HepG2 (cell line): ENCODE measurements around the gene AVPR1A. TPM values are rescaled to one million over a fixed set of nuclear protein-coding genes. Genes with fewer than 3 reads are reported as not detected.

Source experiments
- ATAC-seq: fragments of 200-7000 bp; cut with Tn5 transposase; 3 replicates; pipeline ENCODE4 v1.9.1; 2020; ENCODE audit warnings: mild to moderate bottlenecking, moderate library complexity
- BruUV-seq: library from RNA; stranded (reverse); fragments of 400-500 nt; replicated peaks from 2 replicates; lab custom pipeline; 2021; lab: Mats Ljungman, UMichigan
- CTCF ChIA-PET: fragments of 300-600 bp; formaldehyde crosslinking; extraction: SDS; loops from one replicate; lab custom pipeline; 2021; ENCODE audit warnings: low total read pairs, inconsistent platforms, low intra/inter-chr PET ratio; lab: Yijun Ruan, JAX
- POLR2A ChIA-PET: fragments of 350-600 bp; sonication (Branson Sonifier 250); formaldehyde crosslinking; loops from one replicate; lab custom pipeline; 2020; ENCODE audit warnings: antibody characterized with exemption, inconsistent platforms; lab: Yijun Ruan, JAX
- DNase-seq: peaks from one replicate; pipeline ENCODE4 v3.0.0-alpha.2; 2015; ENCODE audit warnings: low spot score
- FAIRE-seq: peaks from 3 replicates; lab custom pipeline; 2011; peaks lifted over from hg19 to GRCh38; lab: Jason Lieb, UNC
- H2AFZ ChIP-seq: one replicate; pipeline ENCODE4 v1.6.1; 2011; ENCODE audit warnings: low read length, inconsistent platforms
- H3K27ac ChIP-seq: fragments of 300-600 bp; 3 replicates; pipeline ENCODE4 v1.8.0; 2011; ENCODE audit warnings: mixed run types, mild to moderate bottlenecking, mixed read lengths, low read length, inconsistent platforms; ENCODE audit not compliant: insufficient read depth; ENCODE audit errors: extremely low read length
- H3K27me3 ChIP-seq, 2 experiments: fragments of 200-600 bp in 1 of 2; 2 replicates in 1 of 2; 3 replicates in 1 of 2; pipeline versions ENCODE4 v1.6.0 to v1.8.0; 2011; ENCODE audit warnings: low read length in 2 of 2, mild to moderate bottlenecking in 2 of 2, moderate library complexity in 2 of 2, inconsistent platforms in 1 of 2; ENCODE audit not compliant: insufficient read depth in 2 of 2, control insufficient read depth in 1 of 2
- H3K36me3 ChIP-seq, 2 experiments: fragments of 200-600 bp in 1 of 2; replicated peaks in 1 of 2; 2 replicates in 1 of 2; 3 replicates in 1 of 2; pipeline versions ENCODE4 v1.5.1 to v1.8.0; 2011; ENCODE audit warnings: low read length in 2 of 2, inconsistent platforms in 1 of 2; ENCODE audit not compliant: insufficient read depth in 2 of 2, control insufficient read depth in 1 of 2
- H3K4me1 ChIP-seq: 2 replicates; pipeline ENCODE4 v1.5.1; 2012; ENCODE audit warnings: low read length, inconsistent platforms; ENCODE audit not compliant: insufficient read depth
- H3K4me2 ChIP-seq: 2 replicates; pipeline ENCODE4 v1.6.0; 2011; ENCODE audit warnings: low read depth, low read length, inconsistent platforms
- H3K4me3 ChIP-seq, 3 experiments: fragments of 200-600 bp in 1 of 3; sonication (generic), shearing (Covaris generic) in 1 of 3; replicated peaks in 1 of 3; 2 replicates each; pipeline ENCODE4 v1.5.1; 2011 to 2016; ENCODE audit warnings: low read length in 3 of 3, inconsistent platforms in 2 of 3, low read depth in 2 of 3, mild to moderate bottlenecking in 2 of 3, control low read depth in 1 of 3, mixed read lengths in 1 of 3; ENCODE audit not compliant: insufficient read depth in 1 of 3
- H3K79me2 ChIP-seq: one replicate; pipeline ENCODE4 v1.6.1; 2011; ENCODE audit warnings: low read length, inconsistent platforms; ENCODE audit not compliant: insufficient read depth
- H3K9ac ChIP-seq: 2 replicates; pipeline ENCODE4 v1.6.0; 2011; ENCODE audit warnings: mild to moderate bottlenecking, low read depth, low read length, inconsistent platforms; ENCODE audit not compliant: insufficient read depth
- H3K9me3 ChIP-seq: 2 replicates; pipeline ENCODE4 v1.5.1; 2012; ENCODE audit warnings: mild to moderate bottlenecking, low read length
- H4K20me1 ChIP-seq: 2 replicates; pipeline ENCODE4 v1.6.0; 2011; ENCODE audit warnings: inconsistent platforms, mild to moderate bottlenecking, low read length, moderate library complexity; ENCODE audit not compliant: insufficient read depth
- BRD4 ChIP-seq: sonication (generic); formaldehyde crosslinking; IDR thresholded peaks from 2 replicates; pipeline ENCODE4 v1.4.0; 2020; ENCODE audit warnings: missing genetic modification reagents
- CCDC6 ChIP-seq: sonication (generic); formaldehyde crosslinking; IDR thresholded peaks from 2 replicates; pipeline ENCODE4 v1.8.1; 2022; ENCODE audit warnings: mild to moderate bottlenecking, missing genetic modification reagents, moderate library complexity
- CEBPZ ChIP-seq: IDR thresholded peaks from 2 replicates; pipeline ENCODE4 v1.6.1; 2012; ENCODE audit warnings: low read length, improper control_type of control experiment
- E2F5 ChIP-seq: sonication (generic); formaldehyde crosslinking; conservative IDR thresholded peaks from 2 replicates; pipeline ENCODE4 v1.4.0; 2020; ENCODE audit warnings: missing genetic modification reagents
- ELF4 ChIP-seq: sonication (generic); formaldehyde crosslinking; IDR thresholded peaks from 2 replicates; pipeline ENCODE4 v1.5.0; 2020; ENCODE audit warnings: missing genetic modification reagents, mild to moderate bottlenecking, moderate library complexity, borderline replicate concordance
- IKZF4 ChIP-seq: sonication (generic); formaldehyde crosslinking; IDR thresholded peaks from 2 replicates; pipeline ENCODE4 v1.5.1; 2020; ENCODE audit warnings: borderline replicate concordance, mild to moderate bottlenecking, low read depth, missing genetic modification reagents; ENCODE audit errors: not compliant biosample characterization
- KLF11 ChIP-seq: IDR thresholded peaks from 2 replicates; pipeline ENCODE4 v1.6.1; 2016; ENCODE audit warnings: missing compliant biosample characterization
- MBNL3 ChIP-seq: fragments of 250-450 bp; sonication (Bioruptor Pico); conservative IDR thresholded peaks from 2 replicates; pipeline ENCODE4 v1.8.0; 2022; ENCODE audit warnings: mild to moderate bottlenecking, inconsistent platforms
- MED1 ChIP-seq: sonication (generic); formaldehyde crosslinking; IDR thresholded peaks from 2 replicates; pipeline ENCODE4 v1.4.0; 2020; ENCODE audit warnings: missing genetic modification reagents
- NPAS2 ChIP-seq: sonication (generic); formaldehyde crosslinking; IDR thresholded peaks from 2 replicates; pipeline ENCODE4 v1.8.0; 2022; ENCODE audit warnings: mild to moderate bottlenecking, missing genetic modification reagents, borderline replicate concordance
- PBX2 ChIP-seq: IDR thresholded peaks from 2 replicates; pipeline ENCODE4 v1.6.1; 2016; ENCODE audit warnings: control low read depth
- ZGPAT ChIP-seq: IDR thresholded peaks from 2 replicates; pipeline ENCODE4 v1.6.1; 2016; ENCODE audit warnings: mild to moderate bottlenecking
- ZNF124 ChIP-seq: sonication (generic); formaldehyde crosslinking; IDR thresholded peaks from 2 replicates; pipeline ENCODE4 v1.4.0; 2020; ENCODE audit warnings: missing genetic modification reagents
- ZNF574 ChIP-seq: sonication (generic); formaldehyde crosslinking; IDR thresholded peaks from 2 replicates; pipeline ENCODE4 v1.4.0; 2020; ENCODE audit warnings: missing genetic modification reagents
- ZNF576 ChIP-seq: sonication (generic); formaldehyde crosslinking; IDR thresholded peaks from 2 replicates; pipeline ENCODE4 v1.4.0; 2020; ENCODE audit warnings: mild to moderate bottlenecking, missing genetic modification reagents
- ZNF615 ChIP-seq: sonication (generic); formaldehyde crosslinking; IDR thresholded peaks from 2 replicates; pipeline ENCODE4 v1.5.0; 2020; ENCODE audit warnings: mild to moderate bottlenecking, missing genetic modification reagents, borderline replicate concordance
- WGBS: methylation state at CpG from one replicate; pipeline ENCODE4 v1.1.6; 2017; ENCODE audit warnings: low lambda C conversion rate; 5-methylcytosine and 5-hydroxymethylcytosine counted together
- in situ Hi-C: cut with HindIII; loops from 2 replicates; pipeline ENCODE4 v1.10.0; 2017; ENCODE audit warnings: low pct_unique_long_range_greater_than_20kb; ENCODE audit not compliant: extremely low pct_ligation_motif_present
- intact Hi-C: fragments of 100-400 bp; cut with micrococcal nuclease; formaldehyde crosslinking; loops from one replicate; pipeline ENCODE4 v1.10.0; 2022; ENCODE audit not compliant: unreplicated experiment
- polyA plus RNA-seq, 8 experiments: library from polyadenylated mRNA; depleted of rRNA in 3 of 8; stranded (reverse) in 7 of 8; unstranded in 1 of 8; fragments of >200 nt; fragmentation: Illumina TruSeq in 4 of 8; extraction: Trizol in 4 of 8; gene quantifications; 2 replicates each; pipeline versions ENCODE4 v1.2.1 to v1.2.3, GENCODE V29; 2011 to 2016; ENCODE audit warnings: low read depth in 4 of 8, missing spikeins in 1 of 8, mixed read lengths in 1 of 8; ENCODE audit not compliant: insufficient read depth in 1 of 8
- total RNA-seq, 5 experiments: library from RNA; depleted of rRNA; stranded (reverse); fragments of >200 nt; fragmentation: Illumina TruSeq; extraction: Trizol; gene quantifications; 2 replicates each; pipeline ENCODE4 v1.2.3, GENCODE V29; 2016; ENCODE audit warnings: low read depth in 1 of 5

AVPR1A gene
- total and polyA plus RNA-seq, 2 of the 13 experiments (the other 11 are each of a cell fraction or from before 2014, with no cell fraction given) = not detected

- Histone ChIP-seq H3K27ac (no peak overlapping the region), H3K4me3 (no peak overlapping the region), H3K9me3 (peaks cover 44% of the 10 kb centered on the region), H3K4me1 (no peaks in the 10 kb centered on the region), H3K27me3 (no peaks in the 10 kb centered on the region), H3K4me2 (no peak overlapping the region), H4K20me1 (no peaks in the 10 kb centered on the region), H3K9ac (no peak overlapping the region), H2AFZ (no peak overlapping the region), H3K79me2 (no peaks in the 10 kb centered on the region), H3K36me3 (no peaks in the 10 kb centered on the region)
- 0% methylated on average over 1 of the region's 2 CpGs for WGBS
- no peak for FAIRE-seq
- intact Hi-C loops (no loop called here), in situ Hi-C loops (no loop called here)
- ATAC-seq = no peak
- no TSS peak for BruUV-seq
- ChIA-PET CTCF (no interaction called here), POLR2A (no interaction called here)
- no peak for DNase-seq
- no peak for TF ChIP-seq ZNF574 (CRISPR knock-in tag)
- no peak for TF ChIP-seq IKZF4 (CRISPR knock-in tag)
- TF ChIP-seq ZNF124 (CRISPR knock-in tag) = no peak
- no peak for TF ChIP-seq ZGPAT
- TF ChIP-seq NPAS2 (CRISPR knock-in tag) = no peak
- TF ChIP-seq ZNF615 (CRISPR knock-in tag) = no peak
- no peak for TF ChIP-seq MBNL3 (CRISPR knock-in tag)
- TF ChIP-seq MED1 (CRISPR knock-in tag) = no peak
- TF ChIP-seq ELF4 (CRISPR knock-in tag) = no peak
- TF ChIP-seq CCDC6 (CRISPR knock-in tag) = no peak
- no peak for TF ChIP-seq CEBPZ
- TF ChIP-seq KLF11 = no peak
- no peak for TF ChIP-seq BRD4 (CRISPR knock-in tag)
- TF ChIP-seq PBX2 (CRISPR knock-in tag) = no peak
- no peak for TF ChIP-seq E2F5 (CRISPR knock-in tag)
- TF ChIP-seq ZNF576 (CRISPR knock-in tag) = no peak
These were observed 28.2 kb upstream of the AVPR1A start for GRCh38 chr12:63179224-63179623.
